CD4-positive, alpha-beta T cell treated with Interleukin-15 for 4 hours (primary cell): ENCODE measurements around the gene PLPP6.
"Not testable (repeated sequence)": the region's sequence is repeated elsewhere in the genome, so short reads cannot be mapped to it uniquely, and the experiment has no call there.

Experiments
- DNase-seq: peaks from one replicate; pipeline ENCODE4 v3.0.0-alpha.2; 2020; ENCODE audit warnings: low spot score

The PLPP6 gene

DNA sequence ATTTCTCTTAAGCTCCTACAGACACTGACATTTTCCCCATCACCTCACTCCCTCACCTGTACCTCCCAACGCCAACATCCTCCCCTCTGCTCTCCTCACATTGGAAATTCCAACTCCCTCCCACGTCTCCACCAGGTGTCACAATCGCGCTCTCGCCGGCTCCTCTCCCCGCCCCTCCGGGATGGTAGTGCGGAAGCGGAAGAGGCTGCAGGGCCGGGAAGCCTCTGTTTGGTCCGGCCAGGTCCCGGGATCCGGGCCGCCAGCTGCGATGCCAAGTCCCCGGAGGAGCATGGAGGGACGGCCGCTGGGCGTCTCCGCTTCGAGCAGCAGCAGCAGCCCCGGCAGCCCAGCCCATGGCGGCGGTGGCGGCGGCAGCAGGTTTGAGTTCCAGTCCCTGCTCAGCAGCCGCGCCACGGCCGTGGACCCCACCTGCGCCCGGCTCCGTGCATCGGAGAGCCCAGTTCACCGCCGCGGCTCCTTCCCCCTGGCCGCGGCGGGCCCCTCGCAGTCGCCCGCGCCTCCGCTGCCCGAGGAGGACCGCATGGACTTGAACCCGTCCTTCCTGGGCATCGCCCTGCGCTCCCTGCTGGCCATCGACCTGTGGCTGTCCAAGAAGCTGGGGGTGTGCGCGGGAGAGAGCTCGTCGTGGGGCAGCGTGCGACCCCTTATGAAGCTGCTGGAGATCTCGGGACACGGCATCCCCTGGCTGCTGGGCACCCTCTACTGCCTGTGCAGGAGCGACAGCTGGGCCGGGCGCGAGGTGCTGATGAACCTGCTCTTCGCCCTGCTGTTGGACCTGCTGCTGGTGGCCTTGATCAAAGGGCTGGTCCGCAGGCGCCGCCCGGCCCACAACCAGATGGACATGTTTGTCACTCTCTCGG, at the start of gene PLPP6:
Gene PLPP6, plus strand, starts transcription at position 187 of the 881 bp plus-strand sequence. Its CDS starts 82 bp downstream, at position 269.
- peak; percentile 76 for DNase-seq

DNA sequence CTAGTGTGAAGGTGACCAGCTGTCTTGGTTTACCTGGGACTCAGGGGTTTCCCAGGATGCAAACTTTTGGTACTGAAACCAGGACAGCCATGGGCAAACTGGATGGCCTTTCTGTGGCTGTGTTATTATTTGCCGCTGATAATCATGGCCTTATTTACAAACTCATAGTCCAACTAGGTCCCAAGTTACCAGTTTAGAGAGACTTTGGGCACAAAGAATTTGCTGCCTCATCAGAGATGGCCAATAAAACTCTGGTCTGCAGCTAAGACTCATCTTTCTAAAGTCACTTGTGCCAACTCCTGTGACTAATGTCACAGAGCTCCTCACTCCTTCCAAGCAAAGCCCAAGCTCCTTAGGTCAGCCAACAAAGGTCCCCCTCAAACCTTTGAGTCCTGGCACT, 47.5 kb upstream of the PLPP6 start:
- DNase-seq: no peak

DNA sequence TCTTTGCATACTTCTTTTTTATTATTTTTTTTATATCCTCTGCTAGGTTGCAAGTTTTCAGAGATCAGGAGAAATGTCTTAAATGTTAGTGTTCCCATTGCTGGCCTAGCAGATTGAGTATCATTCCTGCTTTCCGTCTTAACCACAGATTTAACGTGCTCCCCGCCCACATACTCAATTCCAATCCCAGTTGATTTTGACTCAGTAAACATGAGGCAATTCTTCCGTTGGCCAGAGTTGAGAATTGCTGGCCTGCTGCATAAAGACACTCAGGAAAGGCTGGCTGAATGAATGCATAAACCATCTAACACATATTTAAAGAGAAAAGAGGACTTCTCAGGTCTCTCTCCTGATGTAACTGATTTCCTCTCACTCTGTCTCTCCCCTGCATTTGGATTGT, 46.8 kb upstream of the PLPP6 start:
- DNase-seq: no peak

DNA sequence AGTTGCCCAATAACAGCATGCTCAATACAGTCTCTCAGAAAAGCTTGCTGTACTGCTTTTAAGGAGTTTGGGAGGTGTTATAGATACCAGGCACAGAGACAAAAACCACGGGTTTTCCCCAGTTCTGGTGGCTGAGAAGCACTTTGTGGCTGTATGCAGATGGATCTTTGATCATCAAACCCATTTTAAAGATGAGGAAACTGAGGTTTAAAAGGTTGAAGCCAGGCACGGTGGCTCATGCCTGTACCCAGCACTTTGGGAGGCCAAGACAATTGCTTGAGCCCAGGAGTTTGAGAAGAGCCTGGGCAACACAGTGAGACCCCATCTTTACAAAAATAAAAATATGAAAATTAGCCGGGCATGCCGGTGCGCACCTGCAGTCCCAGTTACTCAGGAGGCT, 46.3 kb upstream of the PLPP6 start:
- DNase-seq: no peak

DNA sequence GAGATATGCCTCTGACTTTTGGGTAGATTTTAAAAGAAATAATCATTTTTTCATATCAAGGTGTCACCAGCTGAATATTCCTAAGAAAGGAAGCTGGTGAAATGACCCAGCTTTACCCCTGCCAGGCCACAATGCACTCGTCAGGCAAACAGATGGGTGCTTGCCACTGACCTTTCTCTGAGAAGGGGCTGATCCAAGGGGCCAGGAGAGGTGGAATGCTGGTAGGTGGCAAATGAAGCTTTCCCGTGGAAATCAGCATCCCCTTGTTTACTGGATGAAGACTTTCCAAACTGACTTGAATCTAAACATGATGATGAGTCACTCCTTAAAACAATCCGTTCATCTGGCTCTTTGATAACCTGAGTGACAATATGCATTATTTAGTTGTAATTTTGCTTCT, 44.3 kb upstream of the PLPP6 start:
- no peak for DNase-seq

DNA sequence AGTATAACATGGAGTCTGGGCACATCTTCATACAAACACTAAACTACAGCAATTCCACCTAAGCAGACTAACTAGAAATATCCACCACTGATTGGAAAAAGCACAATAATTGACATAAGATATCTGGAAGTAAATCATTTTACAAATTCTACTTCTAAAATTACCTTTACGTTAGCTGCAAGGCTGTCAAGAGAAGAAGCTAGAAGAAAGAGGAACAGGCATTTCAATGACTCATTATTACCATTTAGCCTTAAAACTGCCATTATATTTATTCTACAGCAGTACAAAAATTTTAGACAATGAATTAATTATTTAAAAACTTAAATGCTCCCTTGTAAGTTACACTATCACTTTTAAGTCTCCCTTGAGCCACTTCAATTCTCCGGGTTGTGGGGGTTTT, 43.4 kb upstream of the PLPP6 start:
- no peak for DNase-seq

DNA sequence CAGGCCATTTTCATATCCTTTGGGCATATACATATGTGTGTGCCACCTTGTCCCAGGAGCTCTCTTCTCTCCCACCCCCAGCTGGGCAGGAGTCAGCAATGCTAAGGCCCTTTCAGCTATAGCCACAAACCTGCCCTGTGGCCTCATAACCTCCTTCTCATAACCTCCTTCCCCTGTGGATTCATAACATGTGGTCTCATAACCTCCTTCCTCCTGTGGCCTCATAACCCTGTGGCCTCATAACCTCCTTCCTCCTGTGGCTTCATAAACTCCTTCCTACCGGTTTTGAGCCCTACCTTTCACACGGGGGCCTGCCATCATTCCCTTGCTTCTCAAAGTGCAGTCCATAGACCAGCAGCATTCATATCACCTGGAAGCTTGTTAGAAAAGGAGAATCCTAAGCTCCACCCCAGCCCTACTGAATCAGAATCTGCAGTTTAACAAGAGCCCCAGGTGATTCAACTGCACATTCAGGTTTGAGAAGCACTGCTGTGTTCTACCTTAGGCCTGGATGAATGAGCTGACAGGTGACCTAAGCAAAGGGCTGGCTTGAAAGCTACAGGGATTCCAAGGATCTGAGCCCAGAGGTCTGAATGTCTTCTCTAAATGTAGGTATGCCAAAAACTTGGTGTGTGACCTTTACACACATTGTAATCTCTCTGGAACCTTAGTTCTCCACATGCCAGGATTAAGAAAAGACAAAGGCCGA, 41.9 kb upstream of the PLPP6 start:
- DNase-seq: no peak

DNA sequence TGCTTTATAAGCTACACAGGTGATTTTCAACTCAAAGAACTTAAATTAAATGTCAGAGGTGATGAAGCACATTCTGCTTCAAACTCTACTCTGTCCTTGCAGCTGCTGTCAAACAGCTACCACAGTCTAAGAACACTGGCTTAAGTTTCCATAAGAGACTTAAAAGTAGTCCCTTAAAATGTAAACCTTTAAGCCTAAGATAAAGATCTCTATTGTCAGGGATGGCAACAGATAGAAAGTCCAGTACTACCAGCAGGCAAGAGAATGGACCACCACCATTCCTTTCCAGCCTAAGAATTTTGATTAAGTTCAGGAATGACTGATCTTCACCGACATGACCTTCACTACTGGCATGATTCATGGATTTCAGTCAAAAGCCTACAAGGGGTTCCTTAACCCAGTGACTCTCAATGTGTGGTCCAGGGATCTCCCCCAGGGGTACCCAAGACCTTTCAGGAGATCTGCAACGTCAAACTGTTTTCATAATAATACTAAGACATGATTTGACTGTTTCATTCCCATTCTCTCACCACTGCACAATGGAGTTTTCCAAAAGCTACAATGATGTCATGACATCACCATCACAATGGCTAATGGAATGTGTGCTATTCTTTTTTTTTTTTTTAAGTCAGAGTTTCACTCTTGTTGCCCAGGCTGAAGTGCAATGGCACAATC, 41.1 kb upstream of the PLPP6 start:
- no peak for DNase-seq

DNA sequence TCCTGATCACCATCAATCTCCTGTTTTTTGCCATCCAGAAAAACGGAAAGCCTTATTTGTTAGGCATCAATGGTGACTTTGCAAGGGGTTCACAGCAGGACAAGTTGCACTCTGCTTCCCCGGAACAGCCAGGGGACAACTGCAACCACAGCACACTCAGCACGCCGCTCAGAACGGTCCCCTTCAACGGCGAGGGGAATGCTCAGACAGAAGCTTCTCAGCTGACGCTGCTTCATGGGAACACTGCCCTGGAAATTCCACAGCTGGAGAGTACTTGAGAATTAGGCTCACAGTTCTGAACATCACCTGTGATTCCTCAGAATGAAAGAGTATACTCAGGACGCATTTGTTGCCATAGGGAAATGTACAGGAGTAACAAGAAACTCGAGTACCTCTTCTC, 40.1 kb upstream of the PLPP6 start:
- DNase-seq: no peak

DNA sequence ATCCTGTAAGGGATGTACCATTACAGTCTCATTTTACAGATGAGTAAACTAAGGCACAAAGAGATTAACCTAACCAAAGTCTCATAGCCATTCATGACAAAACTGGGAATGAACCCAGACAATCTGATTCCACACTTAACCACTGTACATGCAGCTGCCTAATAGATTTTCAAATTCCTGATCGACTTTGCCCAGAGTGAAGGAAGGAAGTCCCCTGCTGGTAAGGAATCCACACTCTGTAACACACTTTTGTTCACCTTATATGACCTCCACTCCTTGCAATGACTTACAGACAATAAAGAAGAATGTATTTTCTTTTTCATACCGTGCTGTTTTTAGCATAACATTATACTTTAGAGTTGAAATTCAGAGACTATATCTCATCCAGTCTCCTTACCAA, 31.3 kb upstream of the PLPP6 start:
- DNase-seq: no peak

DNA sequence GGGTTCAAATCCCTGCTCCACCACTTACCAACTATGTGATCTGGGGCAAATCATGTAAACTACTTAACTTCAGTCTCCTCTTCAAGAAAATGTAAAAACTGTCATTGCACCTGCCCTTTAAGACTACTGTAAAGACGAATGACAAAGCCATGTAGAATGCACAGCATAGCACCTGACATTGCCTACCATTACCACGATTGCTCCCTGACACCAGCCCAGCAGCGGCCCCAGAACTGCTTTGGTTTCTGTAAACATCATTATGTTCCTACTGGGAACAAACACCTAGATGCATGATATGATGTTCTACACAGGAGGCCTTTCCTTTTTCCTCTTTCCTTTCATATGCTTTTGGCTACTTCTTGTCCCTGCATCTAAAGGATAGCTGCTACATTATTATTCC, 23.1 kb upstream of the PLPP6 start:
- no peak for DNase-seq

DNA sequence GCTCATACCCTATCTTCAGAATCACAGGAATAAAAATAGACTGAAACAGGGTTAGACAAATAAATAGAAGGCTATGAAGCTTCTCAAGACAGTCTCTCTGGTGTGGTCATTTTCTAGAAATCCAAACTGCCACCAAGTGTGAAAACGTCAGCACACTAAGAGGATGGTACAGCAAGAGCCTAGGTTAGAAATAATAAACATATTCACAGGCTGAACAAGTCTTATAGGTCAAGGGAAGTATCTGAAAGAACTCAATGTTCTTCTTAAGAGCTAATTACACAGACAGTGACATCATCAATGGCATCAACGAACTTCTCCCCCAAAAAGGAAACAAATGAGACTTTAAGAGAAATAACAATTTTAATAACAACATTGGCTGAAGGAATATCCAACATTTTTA, 22.7 kb upstream of the PLPP6 start:
- DNase-seq: no peak

DNA sequence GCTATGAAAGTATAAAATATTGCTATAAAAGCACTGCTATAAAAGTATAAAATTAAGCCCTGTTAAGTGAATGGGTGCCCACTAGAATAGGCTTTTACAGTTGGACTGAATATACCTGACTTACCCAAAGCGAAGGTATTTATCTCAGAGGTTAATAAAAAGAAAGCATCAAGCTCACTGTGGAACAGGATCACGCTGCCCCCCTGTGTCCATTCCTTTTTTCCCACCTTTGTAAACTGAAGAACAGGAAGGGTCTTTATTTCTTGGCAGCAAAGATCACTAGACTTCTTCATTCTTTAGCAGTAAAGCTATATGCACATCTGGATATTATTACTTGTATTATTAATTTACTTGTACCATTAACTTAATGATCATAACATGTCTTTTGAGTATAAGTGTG, 22.1 kb upstream of the PLPP6 start:
- DNase-seq: peak; percentile 39

DNA sequence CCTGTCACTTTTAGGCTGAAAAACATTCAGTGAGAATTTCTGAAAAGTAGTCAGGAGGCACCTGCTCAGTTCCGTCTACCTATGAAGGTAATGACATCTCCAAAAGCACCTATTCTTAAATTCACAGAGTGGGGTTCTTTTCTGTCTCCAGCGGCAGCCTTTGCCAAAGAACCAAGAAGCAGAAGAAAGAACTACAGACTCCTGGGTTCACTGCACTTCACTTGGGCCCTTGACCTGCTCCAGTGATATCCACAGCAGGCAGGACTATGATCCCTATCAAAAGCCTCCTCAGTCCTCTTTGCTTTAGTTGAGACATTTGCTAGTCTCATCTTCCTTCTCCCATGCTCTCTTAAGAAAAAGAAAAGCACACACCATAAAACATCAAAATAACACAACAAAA, 19.7 kb upstream of the PLPP6 start:
- DNase-seq: no peak

DNA sequence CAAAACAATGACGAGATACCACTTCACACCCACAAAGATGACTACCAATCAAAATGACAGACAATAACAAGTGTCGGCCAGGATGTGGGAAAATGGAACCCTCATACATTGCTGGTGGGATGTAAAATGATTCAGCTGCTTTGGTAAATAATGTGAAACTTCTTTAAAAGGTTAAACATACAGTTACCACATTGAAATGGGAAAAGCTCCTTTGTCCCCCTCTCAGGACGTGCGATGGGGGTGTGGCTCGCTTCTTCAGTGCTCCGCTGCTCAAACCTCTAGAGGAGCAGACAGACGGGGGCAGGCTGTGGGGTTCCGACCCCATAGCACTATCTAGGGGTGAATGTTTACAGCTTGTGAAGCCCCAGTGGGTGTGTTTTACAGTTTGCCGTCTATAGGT, 8.0 kb upstream of the PLPP6 start:
- DNase-seq: peak; percentile 10

DNA sequence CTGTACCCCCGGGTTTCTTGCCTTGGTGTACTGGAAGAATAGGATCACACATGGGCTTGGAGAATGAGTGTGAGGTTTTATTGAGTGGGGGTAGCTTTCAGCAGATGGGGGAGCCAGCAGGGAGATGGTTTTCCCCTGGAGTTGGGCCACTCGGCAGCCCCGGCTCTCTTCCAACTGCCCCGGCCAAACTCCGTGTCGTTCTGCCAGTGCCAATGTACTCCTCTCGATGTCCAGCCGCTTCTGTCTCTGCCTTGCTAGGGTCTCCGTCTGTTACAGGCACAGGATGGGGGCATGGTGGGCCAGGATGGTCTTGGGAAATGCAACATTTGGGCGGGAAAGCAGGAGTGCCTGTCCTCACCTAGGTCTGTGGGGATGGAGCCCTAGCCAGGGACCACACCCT, 7.6 kb upstream of the PLPP6 start:
- no peak for DNase-seq

DNA sequence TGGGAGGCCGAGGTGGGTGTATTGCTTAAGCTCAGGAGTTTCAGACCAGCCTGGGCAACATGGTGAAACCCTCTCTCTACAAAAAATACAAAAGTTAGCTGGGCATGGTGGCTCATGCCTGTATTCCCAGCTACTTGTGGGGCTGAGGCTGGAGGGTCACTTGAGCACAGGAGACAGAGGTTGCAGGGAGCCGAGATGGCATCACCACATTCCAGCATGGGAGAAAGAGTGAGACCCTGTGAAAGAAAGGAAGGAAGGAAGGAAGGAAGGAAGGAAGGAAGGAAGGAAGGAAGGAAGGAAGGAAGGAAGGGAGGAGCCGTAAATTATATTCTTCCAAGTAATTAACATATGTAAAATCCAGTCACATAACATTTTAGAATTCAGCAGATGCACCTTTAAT, 5.9 kb upstream of the PLPP6 start:
- DNase-seq: not testable (repeated sequence)

DNA sequence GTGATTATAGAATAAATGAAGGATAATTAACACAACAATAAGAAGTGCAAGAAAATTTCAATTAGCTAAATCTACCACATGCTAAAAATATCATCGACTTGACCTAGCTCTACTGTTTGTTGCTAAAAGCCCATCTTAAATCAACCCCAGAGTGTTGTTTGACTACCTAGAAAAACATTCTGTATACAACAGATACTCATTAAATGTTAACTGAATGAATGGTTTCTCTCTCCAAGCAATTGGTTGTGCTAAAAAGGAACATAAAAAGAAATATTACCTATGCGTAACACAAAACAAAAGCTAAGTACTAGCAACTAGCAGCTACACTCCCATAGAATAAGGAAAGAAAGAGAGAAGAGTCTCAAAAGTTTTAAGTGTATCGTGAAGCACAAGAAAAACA, 5.5 kb upstream of the PLPP6 start:
- no peak for DNase-seq

DNA sequence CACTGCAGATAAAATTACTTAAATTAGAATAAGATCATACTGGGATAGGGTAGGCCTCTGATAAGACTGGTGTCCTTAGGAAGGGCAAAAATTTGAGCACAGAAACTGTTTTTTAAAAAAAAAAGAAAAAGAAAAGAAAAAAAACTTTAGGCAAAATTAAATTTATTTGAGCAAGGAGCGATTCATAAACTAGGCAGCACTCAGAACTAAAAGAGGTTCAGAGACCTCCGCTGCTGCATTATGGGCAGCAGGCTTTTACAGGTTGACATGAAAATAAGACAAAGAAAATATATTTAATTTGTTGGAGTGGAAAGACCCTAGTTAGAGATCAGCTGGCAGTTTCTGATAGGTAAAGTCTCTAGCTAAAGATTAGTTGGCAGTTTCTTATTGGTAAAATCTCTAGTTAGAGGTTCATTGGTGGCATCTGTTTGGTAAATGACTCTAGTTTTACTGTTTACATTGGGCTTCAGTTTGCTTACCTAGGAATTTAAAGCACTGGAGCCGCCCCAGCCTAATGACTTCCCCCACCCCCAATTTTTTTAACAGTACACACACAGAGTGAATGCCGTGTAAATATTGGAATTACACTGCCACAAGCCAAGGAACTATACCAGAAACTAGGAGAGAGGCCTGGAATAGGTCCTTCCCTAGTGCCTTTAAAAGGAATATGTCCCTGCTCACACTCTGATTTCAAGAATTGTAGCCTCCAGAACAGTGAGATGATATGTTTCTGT, 4.5 kb upstream of the PLPP6 start:
- no peak for DNase-seq

DNA sequence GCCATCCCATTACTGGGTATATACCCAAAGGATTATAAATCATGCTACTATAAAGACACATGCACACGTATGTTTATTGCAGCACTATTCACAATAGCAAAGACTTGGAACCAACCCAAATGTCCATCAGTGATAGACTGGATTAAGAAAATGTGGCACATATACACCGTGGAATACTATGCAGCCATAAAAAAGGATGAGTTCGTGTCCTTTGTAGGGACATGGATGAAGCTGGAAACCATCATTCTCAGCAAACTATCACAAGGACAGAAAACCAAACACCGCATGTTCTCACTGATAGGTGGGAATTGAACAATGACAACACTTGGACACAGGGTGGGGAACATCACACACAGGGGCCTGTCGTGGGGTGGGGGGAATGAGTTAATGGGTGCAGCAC, 1.4 kb upstream of the PLPP6 start:
- DNase-seq: not testable (repeated sequence)

DNA sequence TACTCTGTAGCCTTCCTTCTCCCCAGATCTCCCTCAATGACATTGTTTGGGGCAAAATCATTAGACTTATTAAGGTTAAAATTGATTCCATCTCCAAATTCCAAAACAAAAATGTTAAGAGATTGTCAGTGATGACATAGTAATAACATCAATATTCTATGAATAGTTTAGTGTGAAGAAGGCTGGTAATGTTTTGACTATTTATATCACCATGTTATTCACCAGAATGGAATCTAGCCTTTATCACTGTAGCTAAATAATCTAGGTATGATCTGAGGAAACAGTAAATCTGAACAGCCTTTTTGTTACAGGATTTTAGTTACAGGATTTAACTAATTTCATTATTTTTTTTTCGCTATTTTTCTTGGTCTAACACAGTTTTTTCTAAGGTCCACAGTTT, 929 bp upstream of the PLPP6 start:
- DNase-seq: no peak

DNA sequence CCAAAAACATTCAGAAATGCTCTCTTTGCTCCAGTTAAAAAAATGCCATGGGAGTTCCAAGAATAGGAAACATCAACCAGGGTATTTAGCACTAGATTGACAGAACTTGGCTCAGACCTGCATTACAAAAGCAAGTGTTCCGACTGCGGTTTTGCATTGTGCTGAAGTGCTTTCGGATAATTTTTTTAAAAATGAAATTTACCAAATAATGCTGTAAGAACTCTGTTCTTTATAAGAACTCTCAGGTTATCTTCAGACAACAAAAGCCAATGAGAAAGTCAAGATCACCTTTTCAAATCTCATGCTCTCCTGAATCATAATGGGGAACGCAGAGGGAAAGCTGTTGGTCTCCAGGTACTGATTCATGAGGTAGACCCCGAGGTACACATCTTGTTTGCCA, 483 bp upstream of the PLPP6 start:
- peak; percentile 48 for DNase-seq
